ENCODE data around the gene SEMA4D.
"Not testable (repeated sequence)": the region's sequence is repeated elsewhere in the genome, so short reads cannot be mapped to it uniquely, and the experiment has no call there.

SEMA4D gene

GRCh38 chr9:89347651-89348050 is 150.3 kb downstream of the SEMA4D start:
- DNase-seq, result no peak

- DNase-seq, result no peak
Measured at GRCh38 chr9:89346696-89347095, 151.2 kb downstream of the SEMA4D start.

- no peak for DNase-seq
Measured at GRCh38 chr9:89345476-89345875, 152.4 kb downstream of the SEMA4D start.

GRCh38 chr9:89343812-89344211 is 154.1 kb downstream of the SEMA4D start:
- DNase-seq, result not testable (repeated sequence)

GRCh38 chr9:89342948-89343347 is 155.0 kb downstream of the SEMA4D start:
- DNase-seq, result no peak

- no peak for DNase-seq
Measured at GRCh38 chr9:89342213-89342612, 155.7 kb downstream of the SEMA4D start.

GRCh38 chr9:89340332-89340731 is 157.6 kb downstream of the SEMA4D start:
- no peak for DNase-seq

GRCh38 chr9:89339807-89340206 is 158.1 kb downstream of the SEMA4D start:
- no peak for DNase-seq

GRCh38 chr9:89330513-89330912 is 167.4 kb downstream of the SEMA4D start:
- DNase-seq, result no peak

GRCh38 chr9:89329917-89330316 is 168.0 kb downstream of the SEMA4D start:
- DNase-seq, result no peak

GRCh38 chr9:89328064-89328463 is 169.8 kb downstream of the SEMA4D start:
- no peak for DNase-seq

GRCh38 chr9:89325733-89326132 is 172.2 kb downstream of the SEMA4D start:
- no peak for DNase-seq

GRCh38 chr9:89323390-89323789 is 174.5 kb downstream of the SEMA4D start:
- no peak for DNase-seq

GRCh38 chr9:89319015-89319905 is 178.7 kb downstream of the SEMA4D start:
- no peak for DNase-seq

GRCh38 chr9:89318123-89319014 is 179.5 kb downstream of the SEMA4D start, which contains the start of gene SECISBP2:
TSS of gene SECISBP2 (plus strand) at chr9:89318500. CDS start at chr9:89318577, 77 bp downstream.
- DNase-seq, result peak; percentile 82

GRCh38 chr9:89317282-89317681 is 180.6 kb downstream of the SEMA4D start:
- DNase-seq, result no peak

- DNase-seq, result no peak
Measured at GRCh38 chr9:89315482-89315881, 182.4 kb downstream of the SEMA4D start.

- DNase-seq, result no peak
Measured at GRCh38 chr9:89314955-89315354, 183.0 kb downstream of the SEMA4D start.

GRCh38 chr9:89313842-89314241 is 184.1 kb downstream of the SEMA4D start:
- no peak for DNase-seq

GRCh38 chr9:89312222-89312571 is 185.7 kb downstream of the SEMA4D start:
- no peak for DNase-seq

- no peak for DNase-seq
Measured at GRCh38 chr9:89311346-89312221, 186.3 kb downstream of the SEMA4D start.
